ENCODE results near the gene COG7. TPM values are rescaled to one million over a fixed set of nuclear protein-coding genes. Genes with fewer than 3 reads are reported as not detected.

Gene COG7
- total RNA-seq: 10 to 100 TPM; 23.6 to 24.3 TPM

- peak; percentile 95 to 96 for ATAC-seq (replicated peaks in 1 of 2)
- Mint-ChIP-seq H3K27me3 (ENCODE audit: low read depth) (no peaks in the 10 kb centered on the region), H3K36me3 (ENCODE audit: insufficient read depth in 2 of 2) (peaks cover 1 to 7% of the 10 kb centered on the region in 2 donors), H3K4me1 (ENCODE audit: low read depth) (peaks cover 34% of the 10 kb centered on the region), H3K27ac (peak within 1 kb of the TSS; percentile 94), H3K4me3 (peak within 1 kb of the TSS; percentile 97 to 98), H3K9me3 (no peaks in the 10 kb centered on the region)
- DNase-seq: peak; percentile 86 to 89
Observed at GRCh38 chr16:23452572-23453337, at the start of gene COG7. COG7 (minus strand) TSS chr16:23453189; CDS start chr16:23452994, 195 bp downstream.

GRCh38 chr16:23502466-23502865 is 49.5 kb upstream of the COG7 start:
- H3K36me3 Mint-ChIP-seq (ENCODE audit: insufficient read depth in 2 of 2): peaks cover 0 to 4% of the 10 kb centered on the region in 2 donors
- no peaks in the 10 kb centered on the region for H3K27me3 Mint-ChIP-seq (ENCODE audit: low read depth)
- ATAC-seq (replicated peaks in 1 of 2) (no peak), DNase-seq (no peak)
- H3K27ac Mint-ChIP-seq: no peak overlapping the region
- H3K9me3 Mint-ChIP-seq: no peaks in the 10 kb centered on the region
- H3K4me1 Mint-ChIP-seq (ENCODE audit: low read depth): peaks cover 47% of the 10 kb centered on the region
- no peak overlapping the region for H3K4me3 Mint-ChIP-seq

GRCh38 chr16:23501291-23501690 is 48.3 kb upstream of the COG7 start:
- Mint-ChIP-seq H3K27me3 (ENCODE audit: low read depth) (no peaks in the 10 kb centered on the region), H3K4me3 (no peak overlapping the region), H3K36me3 (ENCODE audit: insufficient read depth in 2 of 2) (peaks cover 2 to 5% of the 10 kb centered on the region in 2 donors), H3K27ac (no peak overlapping the region), H3K9me3 (no peaks in the 10 kb centered on the region), H3K4me1 (ENCODE audit: low read depth) (peaks cover 43% of the 10 kb centered on the region)
- ATAC-seq (replicated peaks in 1 of 2) (no peak), DNase-seq (no peak)

- Mint-ChIP-seq H3K36me3 (ENCODE audit: insufficient read depth in 2 of 2) (peaks cover 2 to 5% of the 10 kb centered on the region in 2 donors), H3K27ac (no peak overlapping the region), H3K9me3 (no peaks in the 10 kb centered on the region)
Observed at GRCh38 chr16:23500862-23501225, 47.9 kb upstream of the COG7 start.

GRCh38 chr16:23500212-23500861 is 47.3 kb upstream of the COG7 start:
- Mint-ChIP-seq H3K9me3 (no peaks in the 10 kb centered on the region), H3K27me3 (ENCODE audit: low read depth) (no peaks in the 10 kb centered on the region), H3K27ac (peak overlapping the region; percentile 19), H3K4me3 (no peak overlapping the region), H3K36me3 (ENCODE audit: insufficient read depth in 2 of 2) (peaks cover 2 to 5% of the 10 kb centered on the region in 2 donors), H3K4me1 (ENCODE audit: low read depth) (peaks cover 33% of the 10 kb centered on the region)
- DNase-seq (no peak), ATAC-seq (replicated peaks in 1 of 2) (no peak)

More at GRCh38 chr16:23500862-23501225, 47.9 kb upstream of the COG7 start:
- ATAC-seq (replicated peaks in 1 of 2): no peak
- DNase-seq: no peak
- H3K27me3 Mint-ChIP-seq (ENCODE audit: low read depth): no peaks in the 10 kb centered on the region
- peaks cover 38% of the 10 kb centered on the region for H3K4me1 Mint-ChIP-seq (ENCODE audit: low read depth)
- H3K4me3 Mint-ChIP-seq: no peak overlapping the region

GRCh38 chr16:23499801-23500200 is 46.8 kb upstream of the COG7 start:
- no peaks in the 10 kb centered on the region for H3K9me3 Mint-ChIP-seq
- H3K4me3 Mint-ChIP-seq: no peak overlapping the region
- peaks cover 2 to 7% of the 10 kb centered on the region in 2 donors for H3K36me3 Mint-ChIP-seq (ENCODE audit: insufficient read depth in 2 of 2)
- no peak for DNase-seq
- H3K4me1 Mint-ChIP-seq (ENCODE audit: low read depth): peaks cover 28% of the 10 kb centered on the region
- ATAC-seq (replicated peaks in 1 of 2): no peak
- no peaks in the 10 kb centered on the region for H3K27me3 Mint-ChIP-seq (ENCODE audit: low read depth)
- peak overlapping the region; percentile 19 for H3K27ac Mint-ChIP-seq

- DNase-seq (no peak), ATAC-seq (replicated peaks in 1 of 2) (no peak)
- Mint-ChIP-seq H3K9me3 (no peaks in the 10 kb centered on the region), H3K4me3 (no peak overlapping the region), H3K27ac (peak overlapping the region; percentile 32), H3K36me3 (ENCODE audit: insufficient read depth in 2 of 2) (peaks cover 2 to 7% of the 10 kb centered on the region in 2 donors), H3K27me3 (ENCODE audit: low read depth) (no peaks in the 10 kb centered on the region), H3K4me1 (ENCODE audit: low read depth) (peaks cover 18% of the 10 kb centered on the region)
Observed at GRCh38 chr16:23498863-23499262, 45.9 kb upstream of the COG7 start.

GRCh38 chr16:23497543-23497868 is 44.5 kb upstream of the COG7 start:
- Mint-ChIP-seq H3K36me3 (ENCODE audit: insufficient read depth in 2 of 2) (peaks cover 2 to 10% of the 10 kb centered on the region in 2 donors), H3K27ac (no peak overlapping the region), H3K27me3 (ENCODE audit: low read depth) (no peaks in the 10 kb centered on the region), H3K4me3 (no peak overlapping the region), H3K9me3 (no peaks in the 10 kb centered on the region), H3K4me1 (ENCODE audit: low read depth) (peaks cover 9% of the 10 kb centered on the region)
- ATAC-seq (replicated peaks in 1 of 2) (no peak), DNase-seq (no peak)

GRCh38 chr16:23496821-23497542 is 44.0 kb upstream of the COG7 start:
- no peak for DNase-seq
- Mint-ChIP-seq H3K36me3 (ENCODE audit: insufficient read depth in 2 of 2) (peaks cover 2 to 10% of the 10 kb centered on the region in 2 donors), H3K4me3 (no peak overlapping the region), H3K27me3 (ENCODE audit: low read depth) (no peaks in the 10 kb centered on the region), H3K4me1 (ENCODE audit: low read depth) (peaks cover 9% of the 10 kb centered on the region), H3K27ac (peak overlapping the region; percentile 50), H3K9me3 (no peaks in the 10 kb centered on the region)
- no peak for ATAC-seq (replicated peaks in 1 of 2)

GRCh38 chr16:23495671-23496070 is 42.7 kb upstream of the COG7 start:
- peaks cover 9% of the 10 kb centered on the region for H3K4me1 Mint-ChIP-seq (ENCODE audit: low read depth)
- H3K9me3 Mint-ChIP-seq: no peaks in the 10 kb centered on the region
- peak overlapping the region; percentile 78 for H3K27ac Mint-ChIP-seq
- peaks cover 4 to 14% of the 10 kb centered on the region in 2 donors for H3K36me3 Mint-ChIP-seq (ENCODE audit: insufficient read depth in 2 of 2)
- no peak for ATAC-seq (replicated peaks in 1 of 2)
- DNase-seq: no peak
- H3K27me3 Mint-ChIP-seq (ENCODE audit: low read depth): no peaks in the 10 kb centered on the region
- H3K4me3 Mint-ChIP-seq: no peak overlapping the region

- no peak overlapping the region for H3K4me3 Mint-ChIP-seq
- H3K4me1 Mint-ChIP-seq (ENCODE audit: low read depth): peaks cover 9% of the 10 kb centered on the region
- ATAC-seq (replicated peaks in 1 of 2) (no peak), DNase-seq (no peak)
- peaks cover 4 to 19% of the 10 kb centered on the region in 2 donors for H3K36me3 Mint-ChIP-seq (ENCODE audit: insufficient read depth in 2 of 2)
- H3K9me3 Mint-ChIP-seq: no peaks in the 10 kb centered on the region
- no peak overlapping the region for H3K27ac Mint-ChIP-seq
- H3K27me3 Mint-ChIP-seq (ENCODE audit: low read depth): no peaks in the 10 kb centered on the region
Observed at GRCh38 chr16:23494188-23494587, 41.2 kb upstream of the COG7 start.

GRCh38 chr16:23491490-23492391 is 38.8 kb upstream of the COG7 start:
- peaks cover 2 to 17% of the 10 kb centered on the region in 2 donors for H3K36me3 Mint-ChIP-seq (ENCODE audit: insufficient read depth in 2 of 2)

More at GRCh38 chr16:23491490-23492391, 38.8 kb upstream of the COG7 start:
- no peaks in the 10 kb centered on the region for H3K4me1 Mint-ChIP-seq (ENCODE audit: low read depth)
- ATAC-seq (replicated peaks in 1 of 2) (no peak), DNase-seq (no peak)
- no peaks in the 10 kb centered on the region for H3K27me3 Mint-ChIP-seq (ENCODE audit: low read depth)
- H3K27ac Mint-ChIP-seq: peak overlapping the region; percentile 72
- H3K4me3 Mint-ChIP-seq: no peak overlapping the region
- H3K9me3 Mint-ChIP-seq: no peaks in the 10 kb centered on the region

Data from activated T-cell treated with anti-CD3 and anti-CD28 coated beads, Interleukin-2, amount 50 U/mL, for 72 hours (primary cell).